ENCODE results near the gene F10. TPM values are rescaled to one million over a fixed set of nuclear protein-coding genes. Genes with fewer than 3 reads are reported as not detected.

The F10 gene
- total RNA-seq, 2 experiments from 2014 or later, result not detected

DNA sequence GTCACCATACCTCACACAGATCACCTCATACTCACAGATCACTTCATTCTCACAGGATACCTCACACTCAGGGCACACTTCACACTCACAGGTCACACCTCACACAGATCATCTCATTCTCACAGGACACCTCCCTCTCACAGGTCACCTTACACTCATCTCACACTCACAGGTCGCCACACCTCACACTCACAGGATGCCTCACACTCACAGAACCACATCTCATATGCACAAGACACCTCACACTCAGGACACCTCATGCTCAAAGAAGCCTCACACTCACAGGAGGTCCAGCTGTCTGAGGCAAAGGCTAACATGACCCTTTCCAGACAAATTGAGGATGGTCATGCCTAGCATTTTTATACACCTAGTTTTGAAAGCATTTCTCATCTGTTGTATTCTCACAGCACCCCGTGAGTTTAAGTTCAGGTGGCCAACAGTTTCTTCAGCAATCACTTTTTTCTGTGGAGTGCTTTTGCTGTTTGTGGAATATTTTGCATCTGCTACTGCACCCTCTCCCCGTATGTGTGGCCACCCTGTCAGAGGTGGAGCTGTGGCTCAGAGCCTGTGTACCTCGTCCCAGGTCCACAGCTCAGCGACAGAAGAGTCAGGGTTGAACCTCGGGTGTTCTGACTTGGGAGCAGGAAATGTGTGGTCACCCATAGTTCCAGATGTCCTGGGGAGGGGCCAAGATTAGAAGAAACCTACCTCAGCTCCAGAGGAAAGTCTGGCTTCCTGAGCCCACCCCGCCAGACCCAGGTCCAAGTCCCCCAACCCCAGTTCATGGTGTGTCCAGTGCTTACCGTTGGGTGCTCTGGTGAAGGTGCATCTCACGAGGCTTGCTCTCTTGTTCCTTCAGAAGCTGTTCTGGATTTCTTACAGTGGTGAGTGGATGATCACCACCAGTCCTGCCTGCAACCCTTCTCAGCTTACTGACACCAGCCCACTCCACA is 9.4 kb upstream of the F10 start:
- POLR2A ChIA-PET, result interaction anchor here (0.8 kb wide), 1 partner anchor 96 kb away, joined by 5 read pairs; the partner anchor contains the start of gene PCID2
- H3K4me3 Mint-ChIP-seq, result no peak overlapping the region

DNA sequence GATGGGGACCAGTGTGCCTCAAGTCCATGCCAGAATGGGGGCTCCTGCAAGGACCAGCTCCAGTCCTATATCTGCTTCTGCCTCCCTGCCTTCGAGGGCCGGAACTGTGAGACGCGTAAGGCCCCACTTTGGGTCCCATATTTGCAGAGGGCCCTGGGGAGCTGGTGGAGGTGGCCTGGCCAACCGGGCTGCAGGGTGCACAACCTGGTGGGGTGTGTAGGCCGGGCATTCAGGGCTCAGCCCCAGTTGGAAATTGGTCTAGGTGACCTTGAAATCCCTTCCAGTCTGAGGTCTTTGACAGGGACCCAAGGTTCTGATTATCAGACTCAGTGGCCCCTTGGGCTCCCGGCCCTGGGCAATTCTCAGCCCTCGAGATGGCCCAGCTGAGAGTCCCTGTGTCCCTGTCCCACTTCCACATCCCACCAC is 8.7 kb upstream of the F10 start:
- H3K4me1 Mint-ChIP-seq, result peaks cover 2% of the 10 kb centered on the region
- H3K4me3 Mint-ChIP-seq, result no peak overlapping the region
- no peaks in the 10 kb centered on the region for H3K9me3 Mint-ChIP-seq
- no peaks in the 10 kb centered on the region for H3K36me3 Mint-ChIP-seq
- DNase-seq (peak; percentile 21), ATAC-seq (ENCODE audit: low read depth) (no peak)
- H3K27ac Mint-ChIP-seq, result no peak overlapping the region
- POLR2A ChIA-PET, result interaction anchor here (0.8 kb wide), 1 partner anchor 95 kb away, joined by 5 read pairs; the partner anchor contains the start of gene PCID2
- peaks cover 8% of the 10 kb centered on the region for H3K27me3 Mint-ChIP-seq

More for the DNA sequence above, 9.4 kb upstream of the F10 start:
- Mint-ChIP-seq H3K27me3 (peaks cover 8% of the 10 kb centered on the region), H3K4me1 (peaks cover 2% of the 10 kb centered on the region), H3K36me3 (no peaks in the 10 kb centered on the region), H3K9me3 (no peaks in the 10 kb centered on the region), H3K27ac (no peak overlapping the region)
- ATAC-seq (ENCODE audit: low read depth) (peak; percentile 35), DNase-seq (peak; percentile 30)

DNA sequence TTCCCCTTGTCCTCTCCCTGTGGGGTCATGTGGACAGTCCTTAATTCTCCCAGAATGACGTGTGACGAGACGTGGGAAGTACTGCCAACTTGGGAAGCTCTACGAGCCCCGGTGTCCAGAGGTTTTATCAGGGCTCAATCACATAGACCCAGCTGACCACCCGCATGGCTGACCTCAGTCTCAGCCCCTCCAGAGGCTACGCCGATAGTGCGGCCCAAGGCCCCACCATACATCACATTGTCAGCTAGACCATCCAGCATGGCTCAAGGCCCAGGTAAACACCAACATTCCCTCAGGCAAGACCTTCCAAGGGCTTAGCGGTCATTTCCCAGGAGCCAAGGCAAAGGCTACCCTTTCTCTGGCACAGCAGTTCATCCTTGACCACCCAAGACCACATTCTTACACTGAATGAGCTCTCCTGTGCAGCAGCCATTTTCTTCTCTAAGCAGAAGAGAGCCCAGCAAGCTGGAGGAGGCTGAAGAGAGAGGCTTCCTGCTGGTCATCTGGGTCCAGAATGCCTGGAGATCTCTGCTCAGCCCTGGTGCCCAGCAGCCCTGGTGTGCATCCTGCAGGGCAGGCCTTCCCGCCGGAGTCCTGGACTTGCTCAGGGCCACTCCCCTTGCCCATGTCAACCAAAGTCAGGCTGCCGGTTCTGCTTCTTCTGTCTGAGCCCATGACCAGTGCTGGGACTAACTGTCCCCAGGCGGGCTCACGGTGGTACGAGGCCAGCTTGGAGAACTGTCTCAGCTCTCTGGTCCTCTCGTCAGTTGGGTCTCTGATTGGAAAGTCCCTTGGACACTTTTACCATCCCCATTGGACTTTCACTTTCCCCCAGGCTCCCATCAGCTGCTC is 7.9 kb upstream of the F10 start:
- POLR2A ChIA-PET, result no interaction called here
- ATAC-seq (ENCODE audit: low read depth) (no peak), DNase-seq (peak; percentile 21)
- H3K9me3 Mint-ChIP-seq, result no peaks in the 10 kb centered on the region
- H3K4me3 Mint-ChIP-seq, result no peak overlapping the region
- H3K27me3 Mint-ChIP-seq, result peaks cover 4% of the 10 kb centered on the region
- no peak overlapping the region for H3K27ac Mint-ChIP-seq
- H3K4me1 Mint-ChIP-seq, result peaks cover 2% of the 10 kb centered on the region
- no peaks in the 10 kb centered on the region for H3K36me3 Mint-ChIP-seq

DNA sequence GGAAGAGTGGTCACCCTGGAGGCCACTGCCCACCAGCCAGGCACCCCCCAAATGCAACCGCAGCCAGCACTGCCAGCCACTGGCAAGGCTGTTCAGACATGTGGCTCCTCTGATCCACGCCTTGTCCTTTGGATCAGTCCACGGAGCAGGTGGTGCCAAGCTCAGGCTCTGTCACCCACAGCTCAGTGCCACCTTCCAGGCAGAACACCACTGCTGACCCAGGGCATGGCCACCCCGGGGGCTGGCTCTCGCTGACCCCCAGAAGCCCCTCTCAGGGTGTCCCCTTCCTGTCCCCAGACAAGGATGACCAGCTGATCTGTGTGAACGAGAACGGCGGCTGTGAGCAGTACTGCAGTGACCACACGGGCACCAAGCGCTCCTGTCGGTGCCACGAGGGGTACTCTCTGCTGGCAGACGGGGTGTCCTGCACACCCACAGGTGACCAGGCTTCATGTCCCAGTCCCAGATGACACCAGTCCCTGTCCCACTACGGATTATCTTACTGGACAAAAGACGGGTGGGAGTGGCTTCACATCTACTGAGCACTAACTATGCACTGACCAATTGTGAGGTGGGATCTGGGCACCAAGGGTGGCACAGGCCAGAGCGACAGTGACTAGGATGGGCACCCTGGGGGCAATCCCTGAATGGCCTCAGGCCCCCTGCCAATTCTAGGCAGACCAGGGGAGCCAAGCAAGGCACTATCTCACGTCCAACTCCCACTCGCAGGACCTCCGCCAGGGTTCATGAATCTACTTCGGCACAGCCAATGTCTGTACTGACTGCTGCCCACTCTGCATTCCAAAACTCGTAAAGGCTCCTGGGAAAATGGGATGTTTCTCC is 7.0 kb upstream of the F10 start:
- Mint-ChIP-seq H3K27ac (no peak overlapping the region), H3K4me1 (peaks cover 2% of the 10 kb centered on the region), H3K27me3 (peaks cover 4% of the 10 kb centered on the region), H3K9me3 (no peaks in the 10 kb centered on the region), H3K4me3 (no peak overlapping the region), H3K36me3 (no peaks in the 10 kb centered on the region)
- DNase-seq (no peak), ATAC-seq (ENCODE audit: low read depth) (no peak)
- POLR2A ChIA-PET, result no interaction called here

DNA sequence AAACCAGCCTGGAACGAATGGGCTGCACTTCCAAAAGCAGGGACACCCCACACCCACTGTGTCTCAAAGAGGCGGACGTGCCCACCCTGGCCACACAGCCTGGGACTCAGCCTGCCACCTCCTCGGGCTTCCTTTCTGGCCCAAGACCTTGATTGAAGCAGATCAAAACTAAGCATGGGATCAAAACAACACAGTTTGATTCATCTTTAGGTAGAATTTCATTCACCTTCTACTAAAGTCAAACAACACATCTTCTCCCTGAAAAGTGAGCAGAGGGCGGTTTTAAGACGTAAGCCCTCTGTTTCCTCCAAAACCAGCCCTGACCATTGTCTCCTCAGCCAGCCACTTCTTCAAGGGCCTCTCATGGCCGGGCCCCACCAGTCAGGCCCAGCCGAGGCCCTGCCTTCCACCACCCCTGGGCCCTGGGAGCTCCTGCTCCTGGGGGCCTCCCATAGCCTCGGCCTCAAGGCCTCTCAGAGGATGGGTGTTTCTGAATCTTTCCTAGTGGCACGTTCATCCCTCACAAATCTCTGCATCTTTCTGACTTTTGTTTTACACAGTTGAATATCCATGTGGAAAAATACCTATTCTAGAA is 6.3 kb upstream of the F10 start:
- Mint-ChIP-seq H3K4me3 (no peak overlapping the region), H3K27me3 (peaks cover 4% of the 10 kb centered on the region), H3K4me1 (peaks cover 2% of the 10 kb centered on the region), H3K27ac (no peak overlapping the region), H3K36me3 (no peaks in the 10 kb centered on the region), H3K9me3 (no peaks in the 10 kb centered on the region)
- ATAC-seq (ENCODE audit: low read depth), result no peak
- no peak for DNase-seq
- POLR2A ChIA-PET, result no interaction called here

DNA sequence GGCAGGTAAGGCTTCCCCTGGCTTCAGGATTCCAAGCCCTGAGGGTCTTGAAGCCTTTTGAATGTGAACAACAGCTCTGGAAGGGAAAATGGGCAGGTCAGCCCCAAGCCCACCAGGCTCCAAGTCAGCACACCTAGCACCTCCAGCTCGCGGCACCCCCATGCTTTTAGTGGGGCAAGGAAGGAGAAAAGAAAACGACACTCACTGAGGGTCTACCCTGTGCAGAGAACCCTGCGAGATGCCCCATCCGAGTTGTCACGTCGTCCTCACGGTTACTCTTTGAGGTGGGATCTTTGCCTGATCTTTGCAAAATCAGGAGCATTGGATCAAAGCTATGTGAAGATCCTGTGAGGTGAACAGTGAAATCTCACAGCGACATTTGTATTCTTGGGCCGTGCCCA is 5.7 kb upstream of the F10 start:
- POLR2A ChIA-PET, result no interaction called here
- Mint-ChIP-seq H3K27ac (no peak overlapping the region), H3K4me1 (peaks cover 2% of the 10 kb centered on the region), H3K9me3 (no peaks in the 10 kb centered on the region), H3K4me3 (no peak overlapping the region), H3K27me3 (peaks cover 4% of the 10 kb centered on the region), H3K36me3 (no peaks in the 10 kb centered on the region)
- ATAC-seq (ENCODE audit: low read depth), result no peak
- no peak for DNase-seq

DNA sequence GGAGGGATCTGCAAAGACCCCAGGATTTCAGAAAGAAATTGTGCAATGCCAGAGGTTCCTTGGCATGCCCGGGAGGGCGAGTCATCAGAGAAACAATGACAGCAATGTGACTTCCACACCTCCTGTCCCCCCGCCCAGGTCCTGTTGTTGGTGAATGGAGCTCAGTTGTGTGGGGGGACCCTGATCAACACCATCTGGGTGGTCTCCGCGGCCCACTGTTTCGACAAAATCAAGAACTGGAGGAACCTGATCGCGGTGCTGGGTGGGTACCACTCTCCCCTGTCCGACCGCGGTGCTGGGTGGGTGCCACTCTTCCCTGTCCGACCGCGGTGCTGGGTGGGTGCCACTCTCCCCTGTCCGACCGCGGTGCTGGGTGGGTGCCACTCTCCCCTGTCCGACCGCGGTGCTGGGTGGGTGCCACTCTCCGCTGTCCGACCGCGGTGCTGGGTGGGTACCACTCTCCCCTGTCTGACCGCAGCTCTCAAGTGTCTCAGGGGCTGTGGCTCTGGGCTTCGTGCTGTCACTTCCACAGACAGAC is 5.2 kb upstream of the F10 start:
- Mint-ChIP-seq H3K9me3 (no peaks in the 10 kb centered on the region), H3K4me3 (no peak overlapping the region), H3K27me3 (peaks cover 4% of the 10 kb centered on the region), H3K27ac (no peak overlapping the region), H3K4me1 (peaks cover 2% of the 10 kb centered on the region), H3K36me3 (no peaks in the 10 kb centered on the region)
- POLR2A ChIA-PET, result no interaction called here
- no peak for DNase-seq
- ATAC-seq (ENCODE audit: low read depth), result no peak

DNA sequence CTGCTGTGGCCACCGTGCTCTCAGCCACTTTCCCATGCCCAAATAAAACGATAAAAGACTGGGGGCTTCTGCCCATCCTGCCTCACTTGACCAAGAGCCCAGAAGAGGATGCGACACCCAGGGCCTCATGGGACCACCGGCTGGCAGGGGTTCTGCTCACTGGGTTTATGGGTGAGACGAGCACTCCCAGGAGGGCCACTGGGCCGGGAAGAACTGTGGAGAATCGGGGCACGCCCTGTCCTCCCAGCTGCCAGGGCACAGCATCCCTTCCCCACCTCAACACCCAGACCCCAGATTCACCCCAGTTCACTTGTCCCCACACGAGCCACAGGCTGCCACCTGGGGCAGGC is 4.7 kb upstream of the F10 start:
- no peak overlapping the region for H3K27ac Mint-ChIP-seq
- POLR2A ChIA-PET, result no interaction called here
- DNase-seq (no peak), ATAC-seq (ENCODE audit: low read depth) (no peak)
- H3K4me1 Mint-ChIP-seq, result peaks cover 2% of the 10 kb centered on the region
- no peaks in the 10 kb centered on the region for H3K36me3 Mint-ChIP-seq
- H3K4me3 Mint-ChIP-seq, result no peak overlapping the region
- peaks cover 4% of the 10 kb centered on the region for H3K27me3 Mint-ChIP-seq
- no peaks in the 10 kb centered on the region for H3K9me3 Mint-ChIP-seq

DNA sequence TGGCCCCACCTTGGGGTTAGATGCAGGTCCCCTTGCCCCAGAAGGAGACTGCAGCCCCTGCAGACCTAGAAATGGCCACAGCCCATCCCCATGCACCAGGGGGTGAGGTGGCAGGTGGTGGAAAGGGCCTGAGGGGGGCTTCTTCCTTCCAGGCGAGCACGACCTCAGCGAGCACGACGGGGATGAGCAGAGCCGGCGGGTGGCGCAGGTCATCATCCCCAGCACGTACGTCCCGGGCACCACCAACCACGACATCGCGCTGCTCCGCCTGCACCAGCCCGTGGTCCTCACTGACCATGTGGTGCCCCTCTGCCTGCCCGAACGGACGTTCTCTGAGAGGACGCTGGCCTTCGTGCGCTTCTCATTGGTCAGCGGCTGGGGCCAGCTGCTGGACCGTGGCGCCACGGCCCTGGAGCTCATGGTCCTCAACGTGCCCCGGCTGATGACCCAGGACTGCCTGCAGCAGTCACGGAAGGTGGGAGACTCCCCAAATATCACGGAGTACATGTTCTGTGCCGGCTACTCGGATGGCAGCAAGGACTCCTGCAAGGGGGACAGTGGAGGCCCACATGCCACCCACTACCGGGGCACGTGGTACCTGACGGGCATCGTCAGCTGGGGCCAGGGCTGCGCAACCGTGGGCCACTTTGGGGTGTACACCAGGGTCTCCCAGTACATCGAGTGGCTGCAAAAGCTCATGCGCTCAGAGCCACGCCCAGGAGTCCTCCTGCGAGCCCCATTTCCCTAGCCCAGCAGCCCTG is 4.2 kb upstream of the F10 start:
- H3K27me3 Mint-ChIP-seq, result peaks cover 4% of the 10 kb centered on the region
- POLR2A ChIA-PET, result no interaction called here
- ATAC-seq (ENCODE audit: low read depth) (no peak), DNase-seq (no peak)
- H3K36me3 Mint-ChIP-seq, result no peaks in the 10 kb centered on the region
- peaks cover 2% of the 10 kb centered on the region for H3K4me1 Mint-ChIP-seq
- H3K9me3 Mint-ChIP-seq, result no peaks in the 10 kb centered on the region
- no peak overlapping the region for H3K27ac Mint-ChIP-seq
- no peak overlapping the region for H3K4me3 Mint-ChIP-seq

DNA sequence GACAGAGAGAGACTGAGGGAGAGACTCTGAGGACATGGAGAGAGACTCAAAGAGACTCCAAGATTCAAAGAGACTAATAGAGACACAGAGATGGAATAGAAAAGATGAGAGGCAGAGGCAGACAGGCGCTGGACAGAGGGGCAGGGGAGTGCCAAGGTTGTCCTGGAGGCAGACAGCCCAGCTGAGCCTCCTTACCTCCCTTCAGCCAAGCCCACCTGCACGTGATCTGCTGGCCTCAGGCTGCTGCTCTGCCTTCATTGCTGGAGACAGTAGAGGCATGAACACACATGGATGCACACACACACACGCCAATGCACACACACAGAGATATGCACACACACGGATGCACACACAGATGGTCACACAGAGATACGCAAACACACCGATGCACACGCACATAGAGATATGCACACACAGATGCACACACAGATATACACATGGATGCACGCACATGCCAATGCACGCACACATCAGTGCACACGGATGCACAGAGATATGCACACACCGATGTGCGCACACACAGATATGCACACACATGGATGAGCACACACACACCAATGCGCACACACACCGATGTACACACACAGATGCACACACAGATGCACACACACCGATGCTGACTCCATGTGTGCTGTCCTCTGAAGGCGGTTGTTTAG is 3.3 kb upstream of the F10 start:
- Mint-ChIP-seq H3K27ac (no peak overlapping the region), H3K36me3 (no peaks in the 10 kb centered on the region)

DNA sequence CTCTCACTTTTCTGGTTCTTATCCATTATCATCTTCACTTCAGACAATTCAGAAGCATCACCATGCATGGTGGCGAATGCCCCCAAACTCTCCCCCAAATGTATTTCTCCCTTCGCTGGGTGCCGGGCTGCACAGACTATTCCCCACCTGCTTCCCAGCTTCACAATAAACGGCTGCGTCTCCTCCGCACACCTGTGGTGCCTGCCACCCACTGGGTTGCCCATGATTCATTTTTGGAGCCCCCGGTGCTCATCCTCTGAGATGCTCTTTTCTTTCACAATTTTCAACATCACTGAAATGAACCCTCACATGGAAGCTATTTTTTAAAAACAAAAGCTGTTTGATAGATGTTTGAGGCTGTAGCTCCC is 2.8 kb upstream of the F10 start:
- no peaks in the 10 kb centered on the region for H3K27me3 Mint-ChIP-seq
- no peak overlapping the region for H3K27ac Mint-ChIP-seq
- POLR2A ChIA-PET, result no interaction called here
- no peak overlapping the region for H3K4me3 Mint-ChIP-seq
- DNase-seq, result no peak
- no peak for ATAC-seq (ENCODE audit: low read depth)
- no peaks in the 10 kb centered on the region for H3K9me3 Mint-ChIP-seq
- H3K36me3 Mint-ChIP-seq, result no peaks in the 10 kb centered on the region
- no peaks in the 10 kb centered on the region for H3K4me1 Mint-ChIP-seq

More for the DNA sequence above, 3.3 kb upstream of the F10 start:
- Mint-ChIP-seq H3K27me3 (peaks cover under 1% of the 10 kb centered on the region), H3K4me1 (no peaks in the 10 kb centered on the region), H3K4me3 (no peak overlapping the region), H3K9me3 (no peaks in the 10 kb centered on the region)
- ATAC-seq (ENCODE audit: low read depth) (no peak), DNase-seq (no peak)
- POLR2A ChIA-PET, result no interaction called here

All from activated naive CD8-positive, alpha-beta T cell treated with anti-CD3 and anti-CD28 coated beads, Interleukin-2, amount 10 ng/mL, durations not matched to agents 7 days and 5 days (primary cell).